Activated naive CD8-positive, alpha-beta T cell treated with anti-CD3 and anti-CD28 coated beads for 36 hours (primary cell): Measurements from ENCODE around the gene DGCR8. TPM values are rescaled to one million over a fixed set of nuclear protein-coding genes. Genes with fewer than 3 reads are reported as not detected.

Source experiments
- DNase-seq: peaks from one replicate; pipeline ENCODE4 v3.0.0; 2021
- H3K27ac Mint-ChIP-seq: one replicate; pipeline ENCODE4 v1.8.0; 2022; ENCODE audit warnings: mild to moderate bottlenecking, moderate library complexity, mixed read lengths
- H3K27me3 Mint-ChIP-seq: one replicate; pipeline ENCODE4 v1.8.0; 2022; ENCODE audit warnings: mild to moderate bottlenecking, mixed read lengths
- H3K36me3 Mint-ChIP-seq: one replicate; pipeline ENCODE4 v1.8.0; 2021; ENCODE audit warnings: mild to moderate bottlenecking, mixed read lengths
- H3K4me1 Mint-ChIP-seq: one replicate; pipeline ENCODE4 v1.8.0; 2021; ENCODE audit warnings: mixed read lengths
- H3K4me3 Mint-ChIP-seq: one replicate; pipeline ENCODE4 v1.8.0; 2022; ENCODE audit warnings: mild to moderate bottlenecking, moderate library complexity, mixed read lengths
- H3K9me3 Mint-ChIP-seq: one replicate; pipeline ENCODE4 v1.8.0; 2022; ENCODE audit warnings: mixed read lengths
- total RNA-seq, 2 experiments: library from RNA; stranded (reverse); gene quantifications; one replicate each; pipeline ENCODE4 v1.2.3, GENCODE V29; 2021

DGCR8 gene
- total RNA-seq, 2 experiments from 2014 or later = 42.6 to 47.0 TPM

- Mint-ChIP-seq H3K4me1 (peaks cover 28% of the 10 kb centered on the region), H3K36me3 (peaks cover 28% of the 10 kb centered on the region), H3K4me3 (no peak overlapping the region), H3K9me3 (no peaks in the 10 kb centered on the region), H3K27me3 (no peaks in the 10 kb centered on the region), H3K27ac (peak overlapping the region; percentile 68)
- no peak for DNase-seq
Observed at GRCh38 chr22:20106205-20106848, 26.3 kb downstream of the DGCR8 start.

GRCh38 chr22:20106849-20107237 is 26.8 kb downstream of the DGCR8 start:
- Mint-ChIP-seq H3K4me3 (no peak overlapping the region), H3K36me3 (peaks cover 26% of the 10 kb centered on the region), H3K4me1 (peaks cover 27% of the 10 kb centered on the region), H3K27ac (no peak overlapping the region), H3K27me3 (no peaks in the 10 kb centered on the region), H3K9me3 (no peaks in the 10 kb centered on the region)
- no peak for DNase-seq

GRCh38 chr22:20107471-20107901 is 27.4 kb downstream of the DGCR8 start:
- peak overlapping the region; percentile 83 for H3K27ac Mint-ChIP-seq
- peaks cover 26% of the 10 kb centered on the region for H3K4me1 Mint-ChIP-seq
- peaks cover 25% of the 10 kb centered on the region for H3K36me3 Mint-ChIP-seq
- no peak for DNase-seq
- H3K9me3 Mint-ChIP-seq = no peaks in the 10 kb centered on the region
- H3K4me3 Mint-ChIP-seq = no peak overlapping the region
- H3K27me3 Mint-ChIP-seq = no peaks in the 10 kb centered on the region

- no peak overlapping the region for H3K4me3 Mint-ChIP-seq
- H3K36me3 Mint-ChIP-seq = peaks cover 24% of the 10 kb centered on the region
- no peaks in the 10 kb centered on the region for H3K9me3 Mint-ChIP-seq
- peak overlapping the region; percentile 83 for H3K27ac Mint-ChIP-seq
- no peak for DNase-seq
- H3K27me3 Mint-ChIP-seq = no peaks in the 10 kb centered on the region
- peaks cover 27% of the 10 kb centered on the region for H3K4me1 Mint-ChIP-seq
Observed at GRCh38 chr22:20107951-20108756, 28.1 kb downstream of the DGCR8 start.

GRCh38 chr22:20108757-20109230 is 28.8 kb downstream of the DGCR8 start:
- Mint-ChIP-seq H3K4me1 (peaks cover 28% of the 10 kb centered on the region), H3K4me3 (no peak overlapping the region), H3K27ac (peak overlapping the region; percentile 50), H3K36me3 (peaks cover 20% of the 10 kb centered on the region), H3K27me3 (no peaks in the 10 kb centered on the region), H3K9me3 (no peaks in the 10 kb centered on the region)
- DNase-seq = no peak

GRCh38 chr22:20109411-20110358 is 29.6 kb downstream of the DGCR8 start:
- H3K4me1 Mint-ChIP-seq = peaks cover 36% of the 10 kb centered on the region

GRCh38 chr22:20110359-20110985 is 30.4 kb downstream of the DGCR8 start:
- no peaks in the 10 kb centered on the region for H3K27me3 Mint-ChIP-seq
- no peak for DNase-seq
- peaks cover 38% of the 10 kb centered on the region for H3K4me1 Mint-ChIP-seq
- no peaks in the 10 kb centered on the region for H3K9me3 Mint-ChIP-seq
- no peak overlapping the region for H3K4me3 Mint-ChIP-seq
- peak overlapping the region; percentile 97 for H3K27ac Mint-ChIP-seq
- H3K36me3 Mint-ChIP-seq = peaks cover 25% of the 10 kb centered on the region

More at GRCh38 chr22:20109411-20110358, 29.6 kb downstream of the DGCR8 start:
- DNase-seq = no peak
- peaks cover 21% of the 10 kb centered on the region for H3K36me3 Mint-ChIP-seq
- no peaks in the 10 kb centered on the region for H3K9me3 Mint-ChIP-seq
- H3K27me3 Mint-ChIP-seq = no peaks in the 10 kb centered on the region
- H3K27ac Mint-ChIP-seq = peak overlapping the region; percentile 97
- no peak overlapping the region for H3K4me3 Mint-ChIP-seq

GRCh38 chr22:20111045-20111688 is 31.1 kb downstream of the DGCR8 start:
- peaks cover 28% of the 10 kb centered on the region for H3K36me3 Mint-ChIP-seq

GRCh38 chr22:20111689-20112622 is 31.9 kb downstream of the DGCR8 start:
- H3K36me3 Mint-ChIP-seq = peaks cover 32% of the 10 kb centered on the region
- no peaks in the 10 kb centered on the region for H3K9me3 Mint-ChIP-seq
- no peaks in the 10 kb centered on the region for H3K27me3 Mint-ChIP-seq
- no peak for DNase-seq
- H3K27ac Mint-ChIP-seq = peak overlapping the region; percentile 97
- peaks cover 38% of the 10 kb centered on the region for H3K4me1 Mint-ChIP-seq
- peak overlapping the region; percentile 47 for H3K4me3 Mint-ChIP-seq

More at GRCh38 chr22:20111045-20111688, 31.1 kb downstream of the DGCR8 start:
- Mint-ChIP-seq H3K4me3 (no peak overlapping the region), H3K27ac (peak overlapping the region; percentile 97), H3K27me3 (no peaks in the 10 kb centered on the region), H3K9me3 (no peaks in the 10 kb centered on the region), H3K4me1 (peaks cover 38% of the 10 kb centered on the region)
- DNase-seq = peak; percentile 69

GRCh38 chr22:20112623-20113511 is 32.8 kb downstream of the DGCR8 start:
- peak overlapping the region; percentile 97 for H3K27ac Mint-ChIP-seq

GRCh38 chr22:20113551-20114310 is 33.7 kb downstream of the DGCR8 start:
- Mint-ChIP-seq H3K4me3 (no peak overlapping the region), H3K36me3 (peaks cover 32% of the 10 kb centered on the region), H3K9me3 (no peaks in the 10 kb centered on the region), H3K4me1 (peaks cover 38% of the 10 kb centered on the region), H3K27me3 (no peaks in the 10 kb centered on the region), H3K27ac (peak overlapping the region; percentile 84)
- no peak for DNase-seq

More at GRCh38 chr22:20112623-20113511, 32.8 kb downstream of the DGCR8 start:
- Mint-ChIP-seq H3K9me3 (no peaks in the 10 kb centered on the region), H3K27me3 (no peaks in the 10 kb centered on the region), H3K36me3 (peaks cover 26% of the 10 kb centered on the region), H3K4me3 (peak overlapping the region; percentile 47), H3K4me1 (peaks cover 38% of the 10 kb centered on the region)
- no peak for DNase-seq
